ENCODE data around the gene TSPO. TPM values are rescaled to one million over a fixed set of nuclear protein-coding genes. Genes with fewer than 3 reads are reported as not detected.

TSPO gene
- polyA plus RNA-seq, 4 donors: 6.6 to 375 (median 242) TPM

DNA sequence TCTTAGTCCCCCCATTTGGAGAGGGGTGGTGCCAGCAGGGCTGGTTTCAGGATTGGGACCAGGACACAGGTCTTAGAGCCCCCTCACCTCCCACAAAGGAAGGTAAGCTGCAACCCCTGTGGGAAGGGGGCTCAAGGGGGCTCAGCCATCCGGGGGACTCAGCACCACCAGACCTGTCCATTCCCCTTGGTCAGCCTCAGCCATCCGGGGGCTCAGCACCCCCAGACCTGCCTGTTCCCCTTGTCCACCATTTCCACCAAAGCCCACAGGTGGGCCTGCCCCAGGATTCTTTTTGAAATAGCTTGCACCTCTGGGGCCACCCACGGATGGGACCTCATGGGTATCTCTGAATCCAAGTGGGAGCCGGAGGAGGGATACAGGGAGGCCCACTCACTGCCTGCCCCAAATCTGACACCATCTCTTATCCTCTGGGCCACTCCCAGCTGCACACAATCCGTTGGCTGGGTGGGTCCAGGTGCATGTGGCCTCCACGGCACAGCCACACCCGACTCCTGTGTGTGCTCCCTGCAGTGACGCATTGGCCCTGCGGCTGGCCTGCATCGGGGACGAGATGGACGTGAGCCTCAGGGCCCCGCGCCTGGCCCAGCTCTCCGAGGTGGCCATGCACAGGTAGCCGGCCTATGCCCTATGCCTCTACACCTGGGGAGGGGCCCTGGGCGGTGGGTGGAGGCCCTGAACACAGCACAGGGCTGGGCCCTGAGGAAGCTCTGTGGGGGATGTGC, 24.0 kb upstream of the TSPO start:
- 19 to 66% (median 38%) methylated on average over 17 of the region's 17 CpGs for WGBS, 3 donors
- Histone ChIP-seq H3K4me1 (ENCODE audit: control insufficient read depth in 3 of 3, insufficient read depth in 2 of 3, low read depth in 1 of 3, low read length in 2 of 3) (peaks cover 5 to 46% (median 6%) of the 10 kb centered on the region in 3 donors), H3K9me3 (ENCODE audit: control insufficient read depth in 2 of 2, insufficient read depth in 1 of 2, low read depth in 1 of 2, low read length in 1 of 2) (no peaks in the 10 kb centered on the region), H3K4me3 (ENCODE audit: low read depth in 1 of 3, low read length in 3 of 3) (peak overlapping the region in 1 of 3 donors; percentile 32), H3K36me3 (ENCODE audit: control insufficient read depth in 3 of 3, insufficient read depth in 2 of 3, low read depth in 1 of 3, low read length in 3 of 3) (peaks cover 0 to 31% (median 2%) of the 10 kb centered on the region in 3 donors), H3K27ac (ENCODE audit: low read depth in 1 of 3, low read length in 2 of 3) (peak overlapping the region; percentile 55 to 83 (median 69)), H3K27me3 (ENCODE audit: control insufficient read depth in 3 of 3, insufficient read depth in 3 of 3, low read length in 3 of 3) (no peaks in the 10 kb centered on the region)
- FAIRE-seq: no peak
- DNase-seq: peak; percentile 84 to 92

DNA sequence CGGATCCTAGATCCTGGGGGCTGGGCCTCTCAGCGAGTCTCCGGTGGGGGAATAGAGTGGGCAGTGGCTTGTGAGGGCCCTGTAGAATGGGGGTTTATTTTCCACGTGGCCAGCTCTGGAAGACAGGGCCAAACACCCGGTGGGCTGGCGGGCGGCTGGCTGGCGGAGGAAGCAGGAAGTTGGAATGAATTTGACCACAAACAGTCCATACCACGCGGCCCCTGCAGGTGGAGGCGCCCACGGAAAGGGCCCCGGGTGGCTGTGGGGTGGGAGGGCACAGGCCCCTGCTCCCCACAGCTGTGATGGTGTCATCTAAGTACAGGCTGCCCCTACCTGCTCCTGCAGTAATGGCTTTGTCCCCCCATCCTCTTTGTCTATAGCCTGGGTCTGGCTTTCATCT, 23.2 kb upstream of the TSPO start:
- Histone ChIP-seq H3K36me3 (ENCODE audit: control insufficient read depth in 3 of 3, insufficient read depth in 2 of 3, low read depth in 1 of 3, low read length in 3 of 3) (peaks cover 5 to 38% (median 10%) of the 10 kb centered on the region in 3 donors), H3K4me1 (ENCODE audit: control insufficient read depth in 3 of 3, insufficient read depth in 2 of 3, low read depth in 1 of 3, low read length in 2 of 3) (peaks cover 5 to 46% (median 6%) of the 10 kb centered on the region in 3 donors), H3K27ac (ENCODE audit: low read depth in 1 of 3, low read length in 2 of 3) (peak overlapping the region; percentile 55 to 83 (median 66)), H3K27me3 (ENCODE audit: control insufficient read depth in 3 of 3, insufficient read depth in 3 of 3, low read length in 3 of 3) (no peaks in the 10 kb centered on the region), H3K9me3 (ENCODE audit: control insufficient read depth in 2 of 2, insufficient read depth in 1 of 2, low read depth in 1 of 2, low read length in 1 of 2) (no peaks in the 10 kb centered on the region), H3K4me3 (ENCODE audit: low read depth in 1 of 3, low read length in 3 of 3) (peak overlapping the region in 2 of 3 donors; percentile 8 to 32)
- FAIRE-seq (no peak), DNase-seq (no peak)
- WGBS, 3 donors: 12 to 39% (median 29%) methylated on average over 13 of the region's 13 CpGs

DNA sequence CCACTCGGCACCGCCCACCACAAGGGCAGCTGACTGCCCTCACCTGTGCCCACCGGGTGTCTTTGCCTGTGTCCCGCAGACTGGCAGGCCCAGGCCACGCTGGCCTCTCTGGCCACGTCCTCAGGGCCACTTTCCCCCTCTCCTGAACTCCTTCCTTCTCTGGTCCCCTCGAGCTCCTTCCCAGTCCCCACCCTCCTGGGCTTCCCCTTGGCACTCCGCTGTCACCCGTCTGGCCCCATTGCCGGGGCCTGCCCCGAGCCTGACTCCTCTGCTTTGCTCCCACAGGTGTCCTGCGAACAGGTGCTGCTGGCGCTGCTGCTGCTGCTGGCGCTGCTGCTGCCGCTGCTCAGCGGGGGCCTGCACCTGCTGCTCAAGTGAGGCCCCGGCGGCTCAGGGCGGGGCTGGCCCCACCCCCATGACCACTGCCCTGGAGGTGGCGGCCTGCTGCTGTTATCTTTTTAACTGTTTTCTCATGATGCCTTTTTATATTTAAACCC, 22.4 kb upstream of the TSPO start:
- H3K4me3 ChIP-seq (ENCODE audit: low read depth in 1 of 3, low read length in 3 of 3): peak overlapping the region in 1 of 3 donors; percentile 20
- H3K27me3 ChIP-seq (ENCODE audit: control insufficient read depth in 3 of 3, insufficient read depth in 3 of 3, low read length in 3 of 3): no peaks in the 10 kb centered on the region
- FAIRE-seq (no peak), DNase-seq (peak; percentile 67 to 84)
- H3K4me1 ChIP-seq (ENCODE audit: control insufficient read depth in 3 of 3, insufficient read depth in 2 of 3, low read depth in 1 of 3, low read length in 2 of 3): peaks cover 5 to 46% (median 6%) of the 10 kb centered on the region in 3 donors
- no peaks in the 10 kb centered on the region for H3K9me3 ChIP-seq (ENCODE audit: control insufficient read depth in 2 of 2, insufficient read depth in 1 of 2, low read depth in 1 of 2, low read length in 1 of 2)
- 7 to 43% (median 24%) methylated on average over 17 to 20 of the region's 20 CpGs for WGBS, 3 donors
- peaks cover 5 to 47% (median 11%) of the 10 kb centered on the region in 3 donors for H3K36me3 ChIP-seq (ENCODE audit: control insufficient read depth in 3 of 3, insufficient read depth in 2 of 3, low read depth in 1 of 3, low read length in 3 of 3)
- peak overlapping the region in 2 of 3 donors; percentile 55 to 59 for H3K27ac ChIP-seq (ENCODE audit: low read depth in 1 of 3, low read length in 2 of 3)

DNA sequence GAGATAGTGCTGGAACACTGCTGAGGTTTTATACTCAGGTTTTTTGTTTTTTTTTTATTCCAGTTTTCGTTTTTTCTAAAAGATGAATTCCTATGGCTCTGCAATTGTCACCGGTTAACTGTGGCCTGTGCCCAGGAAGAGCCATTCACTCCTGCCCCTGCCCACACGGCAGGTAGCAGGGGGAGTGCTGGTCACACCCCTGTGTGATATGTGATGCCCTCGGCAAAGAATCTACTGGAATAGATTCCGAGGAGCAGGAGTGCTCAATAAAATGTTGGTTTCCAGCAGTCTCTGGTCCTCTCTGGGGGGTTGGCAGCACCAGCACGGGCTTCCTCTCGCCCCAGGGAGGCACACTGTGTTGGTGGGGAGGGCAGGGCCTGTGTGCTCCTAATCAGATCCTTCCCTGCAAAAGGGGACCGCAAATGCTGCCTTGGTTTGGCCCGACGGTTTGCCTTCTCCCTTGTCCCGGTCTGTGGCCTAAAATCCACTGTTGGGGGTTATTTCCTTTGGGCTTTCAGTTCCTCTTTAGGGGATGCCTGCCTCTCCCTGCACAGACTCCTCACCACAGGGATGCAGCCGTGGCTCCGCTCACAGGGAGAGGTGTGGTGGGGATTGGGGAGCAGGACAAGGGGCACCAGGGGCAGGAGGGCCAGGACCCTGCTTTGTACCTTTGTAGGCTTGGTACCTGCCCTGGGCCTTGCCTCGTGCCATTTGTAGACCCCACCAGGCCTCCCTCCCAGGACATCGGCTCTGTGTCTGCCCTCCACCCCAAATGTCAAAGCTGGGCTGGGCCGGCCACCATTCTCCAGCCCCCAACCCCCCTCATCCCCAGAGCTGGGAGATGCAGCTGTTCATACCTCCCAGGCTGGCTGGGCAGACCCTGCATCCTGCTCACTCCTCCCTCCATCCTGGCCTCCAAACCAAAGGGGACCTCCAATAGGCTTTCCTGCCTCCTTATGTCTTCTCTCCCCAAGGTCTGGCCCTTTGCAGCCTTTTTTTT, 21.6 kb upstream of the TSPO start:
- 35 to 54% (median 40%) methylated on average over 16 of the region's 16 CpGs for WGBS, 3 donors
- FAIRE-seq (no peak), DNase-seq (no peak)
- Histone ChIP-seq H3K27ac (ENCODE audit: low read depth in 1 of 3, low read length in 2 of 3) (peak overlapping the region in 1 of 3 donors; percentile 35), H3K4me1 (ENCODE audit: control insufficient read depth in 3 of 3, insufficient read depth in 2 of 3, low read depth in 1 of 3, low read length in 2 of 3) (peaks cover 5 to 46% (median 6%) of the 10 kb centered on the region in 3 donors), H3K9me3 (ENCODE audit: control insufficient read depth in 2 of 2, insufficient read depth in 1 of 2, low read depth in 1 of 2, low read length in 1 of 2) (no peaks in the 10 kb centered on the region), H3K27me3 (ENCODE audit: control insufficient read depth in 3 of 3, insufficient read depth in 3 of 3, low read length in 3 of 3) (no peaks in the 10 kb centered on the region), H3K36me3 (ENCODE audit: control insufficient read depth in 3 of 3, insufficient read depth in 2 of 3, low read depth in 1 of 3, low read length in 3 of 3) (peaks cover 7 to 54% (median 11%) of the 10 kb centered on the region in 3 donors), H3K4me3 (ENCODE audit: low read depth in 1 of 3, low read length in 3 of 3) (no peak overlapping the region)

DNA sequence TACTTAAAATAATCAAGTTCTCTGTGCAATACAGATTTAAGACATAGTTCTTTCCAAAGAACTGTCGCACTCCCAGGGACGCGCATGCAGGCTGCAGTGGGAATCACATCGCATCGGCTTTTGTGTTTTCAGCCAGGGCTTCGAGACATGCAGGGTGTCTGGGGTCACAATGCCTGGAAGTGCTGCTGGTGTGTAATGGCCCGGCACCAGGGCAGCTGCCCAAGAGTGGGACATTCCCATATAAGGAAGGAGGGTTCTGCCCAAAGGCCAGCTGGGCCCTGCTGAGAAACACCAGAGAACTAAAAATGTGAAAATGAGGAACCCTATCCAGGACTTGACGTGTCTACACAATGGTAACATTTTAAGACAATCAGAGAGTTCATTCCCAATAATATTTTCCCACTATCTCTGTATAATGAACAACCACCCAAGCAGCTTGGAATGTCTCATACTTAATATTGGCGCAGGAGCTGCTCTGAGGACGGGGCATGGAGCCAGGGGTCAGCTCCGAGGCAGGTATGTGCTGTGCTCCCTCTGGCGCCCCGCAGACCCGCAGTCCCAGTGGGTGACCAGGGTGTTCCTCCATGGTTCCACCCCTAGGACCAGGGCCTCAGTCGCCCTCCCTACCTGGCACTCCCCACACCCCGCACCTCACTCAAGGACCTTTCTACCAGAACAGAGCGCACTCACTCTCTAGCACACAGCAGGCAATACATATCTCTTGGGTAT, 19.4 kb upstream of the TSPO start:
- Histone ChIP-seq H3K9me3 (ENCODE audit: control insufficient read depth in 2 of 2, insufficient read depth in 1 of 2, low read depth in 1 of 2, low read length in 1 of 2) (no peaks in the 10 kb centered on the region), H3K36me3 (ENCODE audit: control insufficient read depth in 3 of 3, insufficient read depth in 2 of 3, low read depth in 1 of 3, low read length in 3 of 3) (peaks cover 7 to 76% (median 14%) of the 10 kb centered on the region in 3 donors), H3K4me3 (ENCODE audit: low read depth in 1 of 3, low read length in 3 of 3) (no peak overlapping the region), H3K27ac (ENCODE audit: low read depth in 1 of 3, low read length in 2 of 3) (no peak overlapping the region), H3K4me1 (ENCODE audit: control insufficient read depth in 3 of 3, insufficient read depth in 2 of 3, low read depth in 1 of 3, low read length in 2 of 3) (peaks cover 4 to 33% (median 5%) of the 10 kb centered on the region in 3 donors), H3K27me3 (ENCODE audit: control insufficient read depth in 3 of 3, insufficient read depth in 3 of 3, low read length in 3 of 3) (no peaks in the 10 kb centered on the region)
- DNase-seq (no peak), FAIRE-seq (no peak)
- 88 to 93% (median 89%) methylated on average over 17 of the region's 17 CpGs for WGBS, 3 donors

DNA sequence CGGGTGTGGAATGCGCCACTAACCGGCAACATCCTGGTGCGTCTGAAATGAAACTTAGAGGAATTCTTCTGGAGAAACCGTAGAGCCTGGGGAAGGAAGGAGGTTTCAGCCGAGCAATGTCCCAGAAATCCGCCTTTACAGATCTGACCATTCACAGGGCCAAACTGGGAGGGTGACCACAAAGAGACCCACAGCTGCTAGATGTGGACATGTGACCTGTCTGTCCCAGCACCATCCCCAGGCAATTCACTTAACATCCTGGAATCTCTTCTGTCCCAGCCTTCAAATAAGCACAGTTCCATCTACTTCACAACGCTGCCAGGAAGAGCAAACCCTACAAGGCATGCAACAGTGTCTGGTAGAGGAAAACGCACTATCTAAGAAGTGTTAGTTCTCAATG, 18.0 kb upstream of the TSPO start:
- 91 to 95% (median 94%) methylated on average over 9 of the region's 9 CpGs for WGBS, 3 donors
- H3K4me3 ChIP-seq (ENCODE audit: low read depth in 1 of 3, low read length in 3 of 3): no peak overlapping the region
- H3K36me3 ChIP-seq (ENCODE audit: control insufficient read depth in 3 of 3, insufficient read depth in 2 of 3, low read depth in 1 of 3, low read length in 3 of 3): peaks cover 7 to 87% (median 15%) of the 10 kb centered on the region in 3 donors
- FAIRE-seq (no peak), DNase-seq (no peak)
- H3K4me1 ChIP-seq (ENCODE audit: control insufficient read depth in 3 of 3, insufficient read depth in 2 of 3, low read depth in 1 of 3, low read length in 2 of 3): peaks cover 0 to 18% (median 2%) of the 10 kb centered on the region in 3 donors
- H3K9me3 ChIP-seq (ENCODE audit: control insufficient read depth in 2 of 2, insufficient read depth in 1 of 2, low read depth in 1 of 2, low read length in 1 of 2): no peaks in the 10 kb centered on the region
- no peaks in the 10 kb centered on the region for H3K27me3 ChIP-seq (ENCODE audit: control insufficient read depth in 3 of 3, insufficient read depth in 3 of 3, low read length in 3 of 3)
- no peak overlapping the region for H3K27ac ChIP-seq (ENCODE audit: low read depth in 1 of 3, low read length in 2 of 3)

DNA sequence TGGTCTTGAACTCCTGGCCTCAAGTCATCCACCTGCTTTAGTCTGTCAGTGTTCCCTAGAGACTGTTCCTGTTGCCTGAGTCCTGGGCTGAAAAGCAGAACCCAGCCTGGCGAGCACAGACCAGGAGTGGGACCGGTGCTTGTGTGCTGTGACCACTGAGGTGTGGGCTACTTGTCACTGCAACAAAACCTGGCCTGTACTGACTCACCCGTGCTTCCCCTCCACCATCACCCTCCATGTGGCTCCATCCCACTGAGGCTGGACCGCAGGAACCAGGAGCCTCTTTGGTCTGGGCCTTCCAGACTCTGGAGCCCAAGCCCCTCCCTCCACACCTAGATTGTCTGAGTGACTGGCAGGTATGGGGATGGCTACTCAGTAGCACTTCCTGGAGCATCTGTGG, 16.8 kb upstream of the TSPO start:
- peaks cover 7 to 90% (median 15%) of the 10 kb centered on the region in 3 donors for H3K36me3 ChIP-seq (ENCODE audit: control insufficient read depth in 3 of 3, insufficient read depth in 2 of 3, low read depth in 1 of 3, low read length in 3 of 3)
- no peak overlapping the region for H3K27ac ChIP-seq (ENCODE audit: low read depth in 1 of 3, low read length in 2 of 3)
- peaks cover 0 to 7% (median under 1%) of the 10 kb centered on the region in 3 donors for H3K4me1 ChIP-seq (ENCODE audit: control insufficient read depth in 3 of 3, insufficient read depth in 2 of 3, low read depth in 1 of 3, low read length in 2 of 3)
- H3K27me3 ChIP-seq (ENCODE audit: control insufficient read depth in 3 of 3, insufficient read depth in 3 of 3, low read length in 3 of 3): no peaks in the 10 kb centered on the region
- no peak overlapping the region for H3K4me3 ChIP-seq (ENCODE audit: low read depth in 1 of 3, low read length in 3 of 3)
- no peaks in the 10 kb centered on the region for H3K9me3 ChIP-seq (ENCODE audit: control insufficient read depth in 2 of 2, insufficient read depth in 1 of 2, low read depth in 1 of 2, low read length in 1 of 2)
- DNase-seq (no peak), FAIRE-seq (no peak)
- 97 to 100% (median 99%) methylated on average over 3 to 4 of the region's 4 CpGs for WGBS, 3 donors

Data from small intestine (tissue), 7 donors.